ENCODE measurements around the gene CMTR1. TPM values are rescaled to one million over a fixed set of nuclear protein-coding genes. Genes with fewer than 3 reads are reported as not detected.

CMTR1 gene
- total RNA-seq, 1 experiment from 2014 or later, result 34.8 TPM

GRCh38 chr6:37495244-37495934, 62.4 kb downstream of the CMTR1 start:
- no peak overlapping the region for H2BK5ac ChIP-seq (ENCODE audit: insufficient read length, low read length)
- H3K23me2 ChIP-seq (ENCODE audit: insufficient read length, low read depth, low read length, poor library complexity, severe bottlenecking), result no peaks in the 10 kb centered on the region
- no peaks in the 10 kb centered on the region for H3K27me3 ChIP-seq (ENCODE audit: insufficient read depth, low read length)
- Mint-ChIP-seq H3K27me3 (ENCODE audit: low read depth) (peaks cover 3% of the 10 kb centered on the region), H3K27ac (no peak overlapping the region), H3K9me3 (no peaks in the 10 kb centered on the region), H3K36me3 (ENCODE audit: insufficient read depth in 1 of 3, low read depth in 3 of 3) (no peaks in the 10 kb centered on the region; a peak in 1 of 7 replicates), H3K4me3 (no peak overlapping the region), H3K4me1 (peaks cover 40 to 54% of the 10 kb centered on the region in 2 experiments)
- no peak overlapping the region for H3K18ac ChIP-seq (ENCODE audit: insufficient read length, low read depth, low read length)
- H3K4me1 ChIP-seq (ENCODE audit: insufficient read depth, low read length), result peaks cover 7% of the 10 kb centered on the region; the same call in 1 of the 2 replicates
- no peak overlapping the region for H2BK12ac ChIP-seq (ENCODE audit: insufficient read length, low read depth, low read length)
- no peak overlapping the region for H2BK120ac ChIP-seq (ENCODE audit: low read depth, low read length, poor library complexity, severe bottlenecking)
- no peak overlapping the region for H3K14ac ChIP-seq (ENCODE audit: insufficient read depth, low read length)
- H3K79me1 ChIP-seq (ENCODE audit: insufficient read depth, low read depth, low read length, poor library complexity, severe bottlenecking), result no peaks in the 10 kb centered on the region
- H4K8ac ChIP-seq (replicated peaks; ENCODE audit: insufficient read length, low read depth, low read length), result no peak overlapping the region
- H2BK15ac ChIP-seq (ENCODE audit: low read depth, low read length), result no peak overlapping the region
- H3K23ac ChIP-seq (ENCODE audit: insufficient read length, low read depth, low read length), result no peak overlapping the region
- no peak overlapping the region for H3T11ph ChIP-seq (ENCODE audit: low read length)
- no peak overlapping the region for H2AK5ac ChIP-seq (ENCODE audit: insufficient read length, low read length)
- no peak overlapping the region for H3K4ac ChIP-seq (ENCODE audit: low read depth, low read length)
- no peak overlapping the region for H2BK20ac ChIP-seq (ENCODE audit: low read depth, low read length, poor library complexity, severe bottlenecking)
- H3K27ac ChIP-seq (ENCODE audit: insufficient read length, low read depth, low read length), result no peak overlapping the region
- H2AFZ ChIP-seq (ENCODE audit: low read length), result no peak overlapping the region
- H3K9ac ChIP-seq (ENCODE audit: extremely low read depth, insufficient read length, low read length), result no peak overlapping the region
- no peaks in the 10 kb centered on the region for H3K9me3 ChIP-seq (ENCODE audit: control insufficient read depth, low read depth, low read length)
- no peak overlapping the region for H4K91ac ChIP-seq (ENCODE audit: insufficient read length, low read depth, low read length)
- no peak for DNase-seq
- no peaks in the 10 kb centered on the region for H3K79me2 ChIP-seq (ENCODE audit: insufficient read depth, low read length)
- peaks cover 2% of the 10 kb centered on the region for H4K20me1 ChIP-seq (ENCODE audit: control insufficient read depth, insufficient read depth, insufficient read length)
- no CpG with 5 or more reads among the region's 4 CpGs for WGBS (ENCODE audit: extremely low coverage, insufficient read length, low lambda C conversion rate)
- H4K5ac ChIP-seq (ENCODE audit: insufficient read length, low read depth, low read length), result no peak overlapping the region
- H3K4me2 ChIP-seq (ENCODE audit: insufficient read depth, insufficient read length, low read length), result no peak overlapping the region
- no peak overlapping the region for H3K56ac ChIP-seq (ENCODE audit: insufficient read length, low read depth, low read length)
- no peak for TF ChIP-seq CTCF (conservative IDR thresholded peaks at IDR 0.05)

Measured in H9 (cell line).